ENCODE data around the gene MAP3K14. TPM values are rescaled to one million over a fixed set of nuclear protein-coding genes. Genes with fewer than 3 reads are reported as not detected.

MAP3K14 gene
- polyA plus RNA-seq, 1 of the 3 experiments (the other 2 are of a cell fraction), result 11.9 TPM

DNA sequence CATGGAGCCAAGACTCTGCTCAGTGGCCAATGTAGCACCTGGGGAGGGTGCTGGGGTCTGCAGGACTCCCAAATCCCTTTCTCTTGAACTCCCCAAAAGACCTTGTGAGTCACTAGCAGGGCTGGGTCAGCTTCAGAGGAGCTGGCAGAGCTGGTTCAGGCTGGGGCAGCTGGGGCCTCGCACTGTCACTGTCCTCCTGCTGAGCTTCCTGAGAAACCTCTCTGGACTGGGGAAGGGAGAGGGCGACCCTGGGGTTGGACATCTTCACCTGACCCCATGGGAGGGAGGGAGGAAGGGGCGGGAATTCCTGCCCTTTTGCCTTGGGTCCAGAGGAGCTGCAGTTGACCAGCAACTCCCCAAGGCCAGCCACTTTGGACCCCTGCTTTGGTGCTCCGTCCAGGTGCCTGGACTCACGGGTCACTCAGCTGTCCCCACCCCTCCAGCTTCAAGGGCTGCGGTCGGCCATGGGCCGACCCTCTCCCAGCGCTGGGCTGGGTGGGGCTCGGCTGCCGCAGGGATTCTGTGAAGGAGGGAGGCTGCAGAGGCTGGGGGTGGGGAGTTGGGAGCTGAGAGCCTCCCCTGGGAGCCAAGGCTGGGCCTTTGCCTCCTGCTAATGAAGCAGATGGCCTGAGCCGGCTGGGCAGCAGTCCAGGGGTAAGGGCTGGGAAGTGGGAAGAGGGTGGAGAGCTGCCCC, 85.9 kb downstream of the MAP3K14 start:
- POLR2A ChIA-PET, result interaction anchor here (1.0 kb wide), 2 partner anchors 82 to 156 kb away, joined by 4 to 6 read pairs; partner anchors contain the start of gene HEXIM1
- 34% methylated on average over 8 of the region's 12 CpGs for WGBS (ENCODE audit: low lambda C conversion rate)

More for the DNA sequence above, 85.9 kb downstream of the MAP3K14 start:
- H3K4me3 ChIP-seq (ENCODE audit: low read depth in 2 of 2, low read length in 1 of 2), result no peak overlapping the region
- H3K9me2 ChIP-seq, result no peaks in the 10 kb centered on the region
- H3K27me3 ChIP-seq (ENCODE audit: insufficient read depth), result no peaks in the 10 kb centered on the region
- H2AFZ ChIP-seq (ENCODE audit: low read depth), result no peak overlapping the region
- no peak overlapping the region for H3K9ac ChIP-seq
- H3K36me3 ChIP-seq (replicated peaks in 1 of 2; ENCODE audit: control insufficient read depth in 1 of 2, insufficient read depth in 2 of 2, low read length in 1 of 2), result no peaks in the 10 kb centered on the region
- H4K20me1 ChIP-seq (ENCODE audit: insufficient read depth), result no peaks in the 10 kb centered on the region
- H3K79me2 ChIP-seq (ENCODE audit: insufficient read depth), result no peaks in the 10 kb centered on the region
- no peaks in the 10 kb centered on the region for H3K9me3 ChIP-seq
- CTCF ChIA-PET, result interaction anchor here (0.8 to 11.1 kb wide), 16 partner anchors 10 to 194 kb away, joined by 3 to 132 read pairs (median 6); partner anchors contain the start of genes ACBD4, FMNL1 and HEXIM1
- no peak overlapping the region for H3K4me2 ChIP-seq
- peaks cover 4 to 13% of the 10 kb centered on the region in 2 experiments; a peak in 2 of 4 replicates for H3K4me1 ChIP-seq (ENCODE audit: control insufficient read depth in 1 of 2, insufficient read depth in 2 of 2, low read depth in 1 of 2, low read length in 1 of 2)
- TF ChIP-seq NRF1 (IDR thresholded peaks at IDR 0.05; ENCODE audit: low read depth, low read length) (no peak), FOXJ3 (CRISPR knock-in tag; IDR thresholded peaks at IDR 0.05) (no peak), FOXM1 (IDR thresholded peaks at IDR 0.05; ENCODE audit: low read depth) (no peak), RXRA (IDR thresholded peaks at IDR 0.05; ENCODE audit: borderline replicate concordance, low read depth) (no peak), NFIC (IDR thresholded peaks at IDR 0.05; ENCODE audit: borderline replicate concordance) (no peak), ZBTB33 (IDR thresholded peaks at IDR 0.05; ENCODE audit: borderline replicate concordance, low read depth) (no peak), SIN3A (IDR thresholded peaks at IDR 0.05; ENCODE audit: borderline replicate concordance, low read depth, low read length) (no peak), TEAD4 (IDR thresholded peaks at IDR 0.05; ENCODE audit: borderline replicate concordance, insufficient read depth) (no peak), CTCF (IDR thresholded peaks at IDR 0.05) (no peak), TAF1 (IDR thresholded peaks at IDR 0.05; ENCODE audit: borderline replicate concordance, low read depth, low read length) (no peak), FOSL2 (IDR thresholded peaks at IDR 0.05; ENCODE audit: borderline replicate concordance, low read depth) (no peak), ELF1 (IDR thresholded peaks at IDR 0.05) (no peak), JUND (IDR thresholded peaks at IDR 0.05) (no peak)
- TF ChIP-seq, protein P1, sequence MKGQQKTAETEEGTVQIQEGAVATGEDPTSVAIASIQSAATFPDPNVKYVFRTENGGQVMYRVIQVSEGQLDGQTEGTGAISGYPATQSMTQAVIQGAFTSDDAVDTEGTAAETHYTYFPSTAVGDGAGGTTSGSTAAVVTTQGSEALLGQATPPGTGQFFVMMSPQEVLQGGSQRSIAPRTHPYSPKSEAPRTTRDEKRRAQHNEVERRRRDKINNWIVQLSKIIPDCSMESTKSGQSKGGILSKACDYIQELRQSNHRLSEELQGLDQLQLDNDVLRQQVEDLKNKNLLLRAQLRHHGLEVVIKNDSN (IDR thresholded peaks at IDR 0.05; ENCODE audit: borderline replicate concordance, low read depth), result no peak
- TF ChIP-seq, protein P2, sequence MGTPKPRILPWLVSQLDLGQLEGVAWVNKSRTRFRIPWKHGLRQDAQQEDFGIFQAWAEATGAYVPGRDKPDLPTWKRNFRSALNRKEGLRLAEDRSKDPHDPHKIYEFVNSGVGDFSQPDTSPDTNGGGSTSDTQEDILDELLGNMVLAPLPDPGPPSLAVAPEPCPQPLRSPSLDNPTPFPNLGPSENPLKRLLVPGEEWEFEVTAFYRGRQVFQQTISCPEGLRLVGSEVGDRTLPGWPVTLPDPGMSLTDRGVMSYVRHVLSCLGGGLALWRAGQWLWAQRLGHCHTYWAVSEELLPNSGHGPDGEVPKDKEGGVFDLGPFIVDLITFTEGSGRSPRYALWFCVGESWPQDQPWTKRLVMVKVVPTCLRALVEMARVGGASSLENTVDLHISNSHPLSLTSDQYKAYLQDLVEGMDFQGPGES (IDR thresholded peaks at IDR 0.05; ENCODE audit: low read depth, low read length), result no peak
- TF ChIP-seq, protein P3, sequence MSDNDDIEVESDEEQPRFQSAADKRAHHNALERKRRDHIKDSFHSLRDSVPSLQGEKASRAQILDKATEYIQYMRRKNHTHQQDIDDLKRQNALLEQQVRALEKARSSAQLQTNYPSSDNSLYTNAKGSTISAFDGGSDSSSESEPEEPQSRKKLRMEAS (IDR thresholded peaks at IDR 0.05; ENCODE audit: low read depth), result no peak
- H3K27ac ChIP-seq (ENCODE audit: low read depth in 2 of 2, low read length in 1 of 2), result no peak overlapping the region
- peaks cover 2% of the 10 kb centered on the region for H3F3A ChIP-seq (replicated peaks; ENCODE audit: insufficient read depth)
- DNase-seq, result peak; percentile 77

Data from SK-N-SH (cell line).